Progenitor cell of endocrine pancreas (in vitro differentiated cells): Measurements from ENCODE around the gene AP5Z1. TPM values are rescaled to one million over a fixed set of nuclear protein-coding genes. Genes with fewer than 3 reads are reported as not detected.

ENCODE experiments used
- DNase-seq: peaks from one replicate; pipeline ENCODE4 v3.0.0; 2021; ENCODE audit warnings: low spot score; ENCODE audit not compliant: unreplicated experiment
- H3K27ac Mint-ChIP-seq: 2 replicates; pipeline ENCODE4 v1.8.0; 2021; ENCODE audit warnings: mild to moderate bottlenecking, moderate library complexity, mixed read lengths
- H3K27me3 Mint-ChIP-seq: 2 replicates; pipeline ENCODE4 v1.8.0; 2021; ENCODE audit warnings: mixed read lengths
- H3K36me3 Mint-ChIP-seq: 2 replicates; pipeline ENCODE4 v1.8.0; 2022; ENCODE audit warnings: mixed read lengths; ENCODE audit not compliant: insufficient read depth
- H3K4me1 Mint-ChIP-seq: 2 replicates; pipeline ENCODE4 v1.8.0; 2021; ENCODE audit warnings: low read depth, mixed read lengths
- H3K4me3 Mint-ChIP-seq: 2 replicates; pipeline ENCODE4 v1.8.0; 2021; ENCODE audit warnings: low read depth, mild to moderate bottlenecking, moderate library complexity, mixed read lengths
- H3K9me3 Mint-ChIP-seq: 2 replicates; pipeline ENCODE4 v1.8.0; 2021; ENCODE audit warnings: low read depth, mixed read lengths
- CTCF ChIP-seq: fragments of 200-600 bp; sonication (generic); IDR thresholded peaks from one replicate; pipeline ENCODE4 v1.5.0; 2021; ENCODE audit warnings: antibody characterized with exemption, mild to moderate bottlenecking; ENCODE audit not compliant: unreplicated experiment
- total RNA-seq: library from RNA; stranded (reverse); gene quantifications from 2 replicates; pipeline ENCODE4 v1.2.1, GENCODE V29; 2021

Gene AP5Z1
- total RNA-seq, 1 donor from 2014 or later: 42.8 TPM

DNA sequence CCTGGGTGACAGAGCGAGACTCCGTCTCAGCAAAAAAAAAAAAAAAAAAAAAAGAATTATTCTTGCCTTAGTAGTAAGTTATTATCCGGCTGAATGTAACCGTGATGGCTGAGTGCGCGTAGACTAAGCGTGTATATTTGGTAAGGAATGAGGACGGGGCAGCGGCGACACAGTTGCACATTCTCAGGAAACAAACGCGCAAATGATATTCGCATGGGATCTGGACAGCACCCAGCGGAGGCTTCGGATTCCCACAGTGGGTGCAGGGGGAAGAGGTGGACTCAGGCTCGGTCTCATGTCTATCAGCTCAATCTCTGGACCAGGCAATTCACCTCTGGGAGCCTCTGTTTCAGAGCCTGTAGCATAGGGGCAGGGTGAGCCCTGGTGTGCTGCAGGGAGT, 57.3 kb downstream of the AP5Z1 start:
- Mint-ChIP-seq H3K9me3 (no peaks in the 10 kb centered on the region), H3K4me3 (no peak overlapping the region), H3K27ac (no peak overlapping the region), H3K4me1 (no peaks in the 10 kb centered on the region), H3K27me3 (peaks cover 4% of the 10 kb centered on the region), H3K36me3 (no peaks in the 10 kb centered on the region)
- TF ChIP-seq CTCF: no peak
- DNase-seq: no peak

DNA sequence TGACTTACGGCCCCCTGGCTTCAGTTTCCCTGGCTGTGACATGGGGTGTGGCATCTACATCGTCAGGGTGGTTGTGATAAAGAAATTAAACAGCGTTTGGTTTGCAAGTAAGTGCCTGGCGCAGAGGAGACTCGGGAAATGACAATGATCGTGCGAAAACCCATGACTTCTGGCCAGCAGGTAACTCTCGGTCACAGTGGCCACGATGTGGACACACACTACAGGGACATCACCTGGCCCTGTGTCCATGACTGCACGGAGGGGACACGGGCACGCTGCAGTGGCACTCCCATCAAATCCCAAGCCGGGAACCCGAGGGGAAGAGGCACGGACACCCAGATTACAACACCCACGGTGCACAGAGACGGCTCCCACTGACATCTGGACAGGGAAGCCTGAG, 57.8 kb downstream of the AP5Z1 start:
- Mint-ChIP-seq H3K36me3 (no peaks in the 10 kb centered on the region), H3K27me3 (peaks cover 4% of the 10 kb centered on the region), H3K4me3 (no peak overlapping the region), H3K27ac (no peak overlapping the region), H3K4me1 (no peaks in the 10 kb centered on the region), H3K9me3 (no peaks in the 10 kb centered on the region)
- TF ChIP-seq CTCF: no peak
- DNase-seq: no peak

- no peak for DNase-seq
- Mint-ChIP-seq H3K27ac (no peak overlapping the region), H3K36me3 (no peaks in the 10 kb centered on the region), H3K9me3 (no peaks in the 10 kb centered on the region), H3K4me1 (no peaks in the 10 kb centered on the region), H3K4me3 (no peak overlapping the region), H3K27me3 (peaks cover 4% of the 10 kb centered on the region)
- no peak for TF ChIP-seq CTCF
Observed at GRCh38 chr7:4833691-4834600, 58.5 kb downstream of the AP5Z1 start.

- DNase-seq: no peak
- no peaks in the 10 kb centered on the region for H3K9me3 Mint-ChIP-seq
Observed at GRCh38 chr7:4834601-4835397, 59.4 kb downstream of the AP5Z1 start.

More at GRCh38 chr7:4834601-4835397, 59.4 kb downstream of the AP5Z1 start:
- TF ChIP-seq CTCF: no peak
- peaks cover 4% of the 10 kb centered on the region for H3K27me3 Mint-ChIP-seq
- no peaks in the 10 kb centered on the region for H3K36me3 Mint-ChIP-seq
- no peaks in the 10 kb centered on the region for H3K4me1 Mint-ChIP-seq
- H3K27ac Mint-ChIP-seq: no peak overlapping the region
- H3K4me3 Mint-ChIP-seq: no peak overlapping the region
